ENCODE data around the gene L1CAM. TPM values are rescaled to one million over a fixed set of nuclear protein-coding genes. Genes with fewer than 3 reads are reported as not detected.

Gene L1CAM
- total and polyA plus RNA-seq, 9 of the 15 experiments (the other 6 are each of a cell fraction or from before 2014, with no cell fraction given) = 0.09 to 0.86 (median 0.26) TPM; not detected in 3

DNA sequence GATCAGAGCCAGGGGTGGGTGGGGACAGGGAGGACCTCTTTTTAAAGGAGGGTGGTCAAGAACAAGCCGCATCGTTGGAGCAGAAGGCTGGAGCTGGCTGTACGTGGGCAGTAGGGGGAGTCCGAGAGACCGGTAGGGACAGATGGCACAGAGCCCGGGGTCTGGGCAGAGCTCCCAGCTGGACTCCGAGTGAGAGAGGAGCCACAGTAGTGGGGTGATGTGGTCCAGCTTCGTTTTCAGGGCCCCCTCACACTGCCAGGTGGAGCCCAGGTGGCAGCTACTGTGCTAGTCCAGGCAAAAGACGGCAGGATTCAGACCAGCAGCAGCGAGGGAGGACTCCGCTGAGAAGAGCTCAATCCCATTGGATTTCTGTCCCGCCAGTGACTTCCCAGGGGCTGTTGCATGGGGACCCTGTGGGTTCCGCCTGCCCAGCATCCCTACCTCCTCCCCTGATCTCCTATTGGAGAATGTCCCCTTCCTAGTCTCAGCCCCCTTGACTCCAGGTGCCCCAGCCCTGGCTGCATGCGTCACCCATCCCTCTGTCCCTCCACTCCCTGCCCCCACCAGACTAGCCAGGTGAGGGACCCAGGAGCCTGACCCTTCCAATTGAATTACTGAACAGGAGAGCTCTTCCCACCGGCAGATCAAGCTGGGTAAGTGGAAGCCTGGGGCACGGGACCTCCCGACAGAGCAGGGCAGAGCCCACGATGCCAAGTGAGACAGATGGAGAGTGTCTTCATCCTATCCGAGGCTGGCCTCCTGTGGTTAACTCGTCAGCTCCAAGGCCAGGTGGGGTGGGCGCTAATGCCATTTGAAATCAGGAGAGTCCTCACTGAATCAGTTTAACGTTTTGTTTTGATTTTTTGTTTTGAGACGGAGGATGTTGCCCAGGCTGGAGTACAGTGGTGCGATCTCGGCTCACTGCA, 37.2 kb upstream of the L1CAM start:
- ChIA-PET CTCF (ENCODE audit: low intra/inter-chr PET ratio) (no interaction called here), POLR2A (interaction anchor here (0.5 to 2.1 kb wide), 3 partner anchors 16 to 619 kb away, joined by 3 to 7 read pairs (median 3); no protein-coding TSS in a partner anchor)
- ATAC-seq (no peak), FAIRE-seq (no peak), DNase-seq (ENCODE audit: extremely low read depth in 1 of 4, low spot score in 3 of 4) (no peak)
- peaks cover 17 to 52% of the 10 kb centered on the region in 2 experiments; a peak in 4 of 5 replicates for H3K4me1 ChIP-seq (replicated peaks in 1 of 2; ENCODE audit: control insufficient read depth in 2 of 2, insufficient read depth in 2 of 2, low read length in 2 of 2)
- peaks cover 24% of the 10 kb centered on the region; the same call in 2 of the 3 replicates for H3K36me3 ChIP-seq (ENCODE audit: control insufficient read depth, insufficient read depth, low read length)
- H3K27ac ChIP-seq (ENCODE audit: extremely low read depth, low read depth, low read length) = no peak overlapping the region
- H3K4me3 ChIP-seq = no peak overlapping the region
- intact Hi-C loops (cut with micrococcal nuclease) (no loop called here), in situ Hi-C loops (cut with MboI) (no loop called here)
- WGBS (ENCODE audit: insufficient coverage, low coverage, missing lambda C conversion rate) = 86% methylated on average over 16 of the region's 25 CpGs
- H2AFZ ChIP-seq (ENCODE audit: low read depth, low read length) = no peak overlapping the region
- H3K79me2 ChIP-seq (ENCODE audit: control insufficient read depth, insufficient read depth, low read length) = peaks cover 47% of the 10 kb centered on the region
- no TSS peak for BruUV-seq (replicated peaks)
- H4K20me1 ChIP-seq (replicated peaks; ENCODE audit: control insufficient read depth, insufficient read depth, low read length) = no peaks in the 10 kb centered on the region
- no peaks in the 10 kb centered on the region for H3K9me3 ChIP-seq (replicated peaks; ENCODE audit: control insufficient read depth, insufficient read depth, low read depth, low read length)
- no peaks in the 10 kb centered on the region for H3K9me1 ChIP-seq (ENCODE audit: control insufficient read depth, insufficient read depth, low read length)
- H3K9ac ChIP-seq (ENCODE audit: insufficient read depth in 1 of 2, low read depth in 2 of 2, low read length in 2 of 2) = peak overlapping the region in 1 of 2 experiments; percentile 65; a peak in 1 of 4 replicates
- H3K4me2 ChIP-seq (ENCODE audit: insufficient read depth, low read length) = no peak overlapping the region
- H3K27me3 ChIP-seq (ENCODE audit: control insufficient read depth in 2 of 2, insufficient read depth in 2 of 2, low read length in 2 of 2) = no peaks in the 10 kb centered on the region
- TF ChIP-seq ZNF583 (CRISPR knock-in tag; IDR thresholded peaks at IDR 0.05) = no peak
- TF ChIP-seq ZNF316 (IDR thresholded peaks at IDR 0.05) = no peak
- TF ChIP-seq NR2C2 (CRISPR knock-in tag; IDR thresholded peaks at IDR 0.05) = no peak
- no peak for TF ChIP-seq NR2C2 (tag; IDR thresholded peaks at IDR 0.05)
- no peak for TF ChIP-seq KAT2B (IDR thresholded peaks at IDR 0.05; ENCODE audit: low read depth, low read length)
- no peak for TF ChIP-seq TAF7 (tag; IDR thresholded peaks at IDR 0.05)
- no peak for TF ChIP-seq DIDO1 (tag; IDR thresholded peaks at IDR 0.05; ENCODE audit: low read depth)
- TF ChIP-seq LARP7 (IDR thresholded peaks at IDR 0.05) = no peak
- TF ChIP-seq SIRT6 (IDR thresholded peaks at IDR 0.05; ENCODE audit: low read depth, low read length) = no peak
- TF ChIP-seq, protein P1, sequence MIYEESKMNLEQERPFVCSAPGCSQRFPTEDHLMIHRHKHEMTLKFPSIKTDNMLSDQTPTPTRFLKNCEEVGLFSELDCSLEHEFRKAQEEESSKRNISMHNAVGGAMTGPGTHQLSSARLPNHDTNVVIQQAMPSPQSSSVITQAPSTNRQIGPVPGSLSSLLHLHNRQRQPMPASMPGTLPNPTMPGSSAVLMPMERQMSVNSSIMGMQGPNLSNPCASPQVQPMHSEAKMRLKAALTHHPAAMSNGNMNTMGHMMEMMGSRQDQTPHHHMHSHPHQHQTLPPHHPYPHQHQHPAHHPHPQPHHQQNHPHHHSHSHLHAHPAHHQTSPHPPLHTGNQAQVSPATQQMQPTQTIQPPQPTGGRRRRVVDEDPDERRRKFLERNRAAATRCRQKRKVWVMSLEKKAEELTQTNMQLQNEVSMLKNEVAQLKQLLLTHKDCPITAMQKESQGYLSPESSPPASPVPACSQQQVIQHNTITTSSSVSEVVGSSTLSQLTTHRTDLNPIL (CRISPR knock-in tag; IDR thresholded peaks at IDR 0.05) = no peak
- TF ChIP-seq, protein P2, sequence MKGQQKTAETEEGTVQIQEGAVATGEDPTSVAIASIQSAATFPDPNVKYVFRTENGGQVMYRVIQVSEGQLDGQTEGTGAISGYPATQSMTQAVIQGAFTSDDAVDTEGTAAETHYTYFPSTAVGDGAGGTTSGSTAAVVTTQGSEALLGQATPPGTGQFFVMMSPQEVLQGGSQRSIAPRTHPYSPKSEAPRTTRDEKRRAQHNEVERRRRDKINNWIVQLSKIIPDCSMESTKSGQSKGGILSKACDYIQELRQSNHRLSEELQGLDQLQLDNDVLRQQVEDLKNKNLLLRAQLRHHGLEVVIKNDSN (CRISPR knock-in tag; IDR thresholded peaks at IDR 0.05) = no peak
- TF ChIP-seq, protein P3, sequence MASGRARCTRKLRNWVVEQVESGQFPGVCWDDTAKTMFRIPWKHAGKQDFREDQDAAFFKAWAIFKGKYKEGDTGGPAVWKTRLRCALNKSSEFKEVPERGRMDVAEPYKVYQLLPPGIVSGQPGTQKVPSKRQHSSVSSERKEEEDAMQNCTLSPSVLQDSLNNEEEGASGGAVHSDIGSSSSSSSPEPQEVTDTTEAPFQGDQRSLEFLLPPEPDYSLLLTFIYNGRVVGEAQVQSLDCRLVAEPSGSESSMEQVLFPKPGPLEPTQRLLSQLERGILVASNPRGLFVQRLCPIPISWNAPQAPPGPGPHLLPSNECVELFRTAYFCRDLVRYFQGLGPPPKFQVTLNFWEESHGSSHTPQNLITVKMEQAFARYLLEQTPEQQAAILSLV (tag; IDR thresholded peaks at IDR 0.05) = no peak
- TF ChIP-seq, protein P4, sequence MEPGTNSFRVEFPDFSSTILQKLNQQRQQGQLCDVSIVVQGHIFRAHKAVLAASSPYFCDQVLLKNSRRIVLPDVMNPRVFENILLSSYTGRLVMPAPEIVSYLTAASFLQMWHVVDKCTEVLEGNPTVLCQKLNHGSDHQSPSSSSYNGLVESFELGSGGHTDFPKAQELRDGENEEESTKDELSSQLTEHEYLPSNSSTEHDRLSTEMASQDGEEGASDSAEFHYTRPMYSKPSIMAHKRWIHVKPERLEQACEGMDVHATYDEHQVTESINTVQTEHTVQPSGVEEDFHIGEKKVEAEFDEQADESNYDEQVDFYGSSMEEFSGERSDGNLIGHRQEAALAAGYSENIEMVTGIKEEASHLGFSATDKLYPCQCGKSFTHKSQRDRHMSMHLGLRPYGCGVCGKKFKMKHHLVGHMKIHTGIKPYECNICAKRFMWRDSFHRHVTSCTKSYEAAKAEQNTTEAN (CRISPR knock-in tag; IDR thresholded peaks at IDR 0.05) = no peak
- TF ChIP-seq DPF2 (IDR thresholded peaks at IDR 0.05) = no peak
- no peak for TF ChIP-seq SLC30A9 (CRISPR knock-in tag; IDR thresholded peaks at IDR 0.05)
- no peak for TF ChIP-seq RBFOX2 (IDR thresholded peaks at IDR 0.05; ENCODE audit: low read depth, low read length)

All from K562 (cell line).